Measurements from ENCODE around the gene COQ8B.
A peak's percentile ranks its signal among the peaks of the same experiment; 100 is the strongest.

COQ8B gene

DNA sequence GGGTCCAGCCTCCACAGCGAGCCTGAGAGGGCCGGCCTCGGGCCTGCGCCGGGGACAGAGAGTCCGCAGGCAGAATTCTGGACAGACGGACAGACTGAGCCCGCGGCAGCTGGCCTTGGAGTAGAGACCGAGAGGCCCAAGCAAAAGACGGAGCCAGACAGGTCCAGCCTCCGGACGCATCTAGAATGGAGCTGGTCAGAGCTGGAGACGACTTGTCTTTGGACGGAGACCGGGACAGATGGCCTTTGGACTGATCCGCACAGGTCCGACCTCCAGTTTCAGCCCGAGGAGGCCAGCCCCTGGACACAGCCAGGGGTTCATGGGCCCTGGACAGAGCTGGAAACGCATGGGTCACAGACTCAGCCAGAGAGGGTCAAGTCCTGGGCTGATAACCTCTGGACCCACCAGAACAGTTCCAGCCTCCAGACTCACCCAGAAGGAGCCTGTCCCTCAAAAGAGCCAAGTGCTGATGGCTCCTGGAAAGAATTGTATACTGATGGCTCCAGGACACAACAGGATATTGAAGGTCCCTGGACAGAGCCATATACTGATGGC is 716 bp upstream of the COQ8B start:
- DNase-seq, result no peak

- DNase-seq, result peak in 1 of 2 experiments; percentile 83
These were observed 630 bp downstream of the COQ8B start for GRCh38 chr19:40716031-40716481.

DNA sequence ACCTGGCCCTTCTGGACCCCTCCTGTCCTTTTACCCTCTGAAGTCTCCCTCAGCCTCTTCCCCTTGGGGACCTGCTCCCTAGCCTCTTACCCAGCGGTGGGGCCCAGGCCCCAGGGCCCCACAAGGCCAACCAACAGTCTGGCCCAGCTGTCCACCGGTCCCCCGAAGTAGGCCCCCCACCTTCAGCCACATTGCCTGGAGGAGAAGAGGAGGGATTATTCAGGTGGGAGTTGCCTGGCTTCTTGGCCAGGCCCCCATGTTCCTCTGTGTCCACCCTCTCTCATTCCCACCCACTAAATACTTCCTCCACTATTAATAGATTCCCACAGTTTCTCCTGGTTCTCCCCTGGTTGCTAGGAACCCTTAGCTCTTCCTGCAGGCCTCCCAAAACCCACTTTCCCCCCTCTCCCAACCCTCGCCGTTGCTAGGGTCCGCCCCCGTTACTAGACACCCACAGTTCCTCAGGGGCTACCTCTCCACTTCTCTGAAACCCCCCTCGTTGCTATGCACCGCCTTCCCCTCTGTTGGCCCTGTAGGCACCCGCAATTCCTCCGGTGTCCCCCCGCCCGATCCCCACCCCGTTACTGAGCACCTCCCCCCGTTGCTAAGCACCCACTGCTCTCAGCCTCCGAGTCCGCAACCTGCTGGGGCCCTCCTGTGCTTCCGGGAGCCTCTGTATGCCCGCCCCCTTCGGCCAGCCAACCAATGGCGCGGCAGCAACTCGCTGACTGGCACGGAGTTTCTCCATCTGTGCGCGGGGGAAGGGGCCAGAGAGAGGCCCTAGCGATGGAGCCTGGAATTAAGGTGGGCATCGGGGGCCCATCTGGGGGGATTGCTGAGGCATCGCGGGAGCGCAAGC is 2.0 kb downstream of the COQ8B start:
- DNase-seq, result peak; percentile 96 to 97

GRCh38 chr19:40713939-40714338 is 2.7 kb downstream of the COQ8B start:
- no peak for DNase-seq

DNA sequence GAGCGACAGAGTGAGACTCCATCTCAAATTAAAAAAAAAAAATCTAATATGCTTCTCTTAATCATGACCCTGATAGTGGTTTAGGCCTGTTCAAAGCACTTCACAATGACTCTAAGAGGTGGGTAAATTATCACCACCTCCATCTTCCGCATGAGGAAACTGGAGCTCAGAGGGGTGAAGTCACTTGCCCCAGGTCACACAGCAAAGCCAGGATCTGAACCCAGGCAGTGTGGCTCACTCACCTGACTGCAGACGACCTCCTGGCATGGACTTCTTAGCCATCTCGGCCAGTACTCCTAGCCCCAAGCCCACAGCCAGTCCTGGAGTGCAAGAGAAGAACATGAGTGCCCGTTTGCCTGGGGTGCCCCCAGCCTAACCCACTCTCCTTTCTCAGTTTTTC is 6.9 kb downstream of the COQ8B start:
- DNase-seq, result no peak

DNA sequence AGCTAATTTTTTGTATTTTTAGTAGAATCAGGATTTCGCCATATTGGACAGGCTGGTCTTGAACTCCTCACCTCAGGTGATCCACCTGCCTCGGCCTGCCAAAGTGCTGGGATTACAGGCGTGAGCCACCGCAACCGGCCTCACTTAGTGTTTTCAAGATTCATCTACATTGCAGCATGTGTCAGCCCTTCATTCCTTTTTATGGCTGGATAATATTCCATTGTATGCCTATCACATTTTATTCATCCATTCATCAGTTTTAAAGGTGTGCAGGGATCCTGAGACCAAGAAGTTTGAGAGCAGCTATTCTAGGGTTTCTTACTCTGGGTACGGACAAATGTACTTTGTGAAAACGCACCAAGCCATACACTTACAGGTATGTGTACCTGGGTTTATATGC is 9.1 kb downstream of the COQ8B start:
- DNase-seq, result no peak

GRCh38 chr19:40705950-40706619 is 10.6 kb downstream of the COQ8B start:
- no peak for DNase-seq

DNA sequence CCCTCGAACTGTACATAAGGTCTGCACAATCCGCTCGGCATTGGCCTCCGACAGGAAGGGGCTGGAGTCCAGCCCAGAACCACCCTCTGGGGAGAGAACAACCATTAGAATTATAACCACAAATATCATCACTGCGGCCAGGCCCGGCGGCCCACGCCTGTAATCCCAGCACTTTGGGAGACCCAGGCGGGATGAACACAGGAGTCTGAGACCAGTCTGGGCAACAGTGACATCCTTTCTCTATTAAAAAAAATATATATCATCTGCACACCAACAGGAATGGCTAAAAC is 11.4 kb downstream of the COQ8B start:
- no peak for DNase-seq

- DNase-seq, result no peak
These were observed 12.0 kb downstream of the COQ8B start for GRCh38 chr19:40704491-40705361.

GRCh38 chr19:40703029-40703755 is 13.5 kb downstream of the COQ8B start:
- no peak for DNase-seq

- DNase-seq, result no peak
These were observed 14.2 kb downstream of the COQ8B start for GRCh38 chr19:40702337-40703012.

DNA sequence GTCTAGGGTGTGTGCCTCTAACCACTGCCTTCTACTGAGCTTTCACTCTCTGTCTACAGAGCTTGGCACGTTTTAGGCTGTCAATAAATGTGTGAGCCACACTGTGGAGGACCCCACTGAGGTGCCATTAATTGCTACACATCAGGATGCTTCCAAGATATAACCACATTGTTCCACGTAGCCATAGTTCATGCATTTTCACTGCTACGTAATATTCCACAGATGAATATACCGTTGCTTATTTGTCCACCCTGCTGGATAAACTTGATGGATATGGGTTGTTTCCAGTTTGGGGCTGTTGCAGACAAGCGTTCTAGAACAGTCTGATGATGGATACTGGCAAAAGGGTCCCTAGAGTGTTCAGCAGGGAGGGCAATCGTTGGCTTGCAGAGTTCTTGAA is 14.9 kb downstream of the COQ8B start:
- DNase-seq, result no peak

DNA sequence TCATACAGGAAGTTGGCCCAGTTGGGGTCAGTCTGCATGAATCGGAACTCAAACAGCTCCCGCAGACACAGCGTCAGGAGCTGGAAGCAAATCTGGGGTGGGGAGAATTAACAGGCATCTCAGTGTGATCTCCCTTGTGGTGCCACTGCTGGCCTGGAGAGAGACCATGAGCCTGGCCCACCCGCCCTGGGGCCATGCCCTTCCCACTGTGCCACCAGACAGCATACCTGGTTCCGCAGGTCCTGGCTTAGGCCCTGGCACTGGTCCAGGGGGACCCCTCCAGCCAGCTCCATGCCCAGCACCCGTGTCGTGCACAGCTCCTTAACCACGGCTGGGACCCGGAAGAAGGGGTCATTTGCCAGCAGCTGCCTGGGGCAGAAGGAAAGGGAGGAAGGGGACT is 16.6 kb downstream of the COQ8B start:
- DNase-seq, result no peak

- no peak for DNase-seq
These were observed 19.7 kb downstream of the COQ8B start for GRCh38 chr19:40697007-40697406.

DNA sequence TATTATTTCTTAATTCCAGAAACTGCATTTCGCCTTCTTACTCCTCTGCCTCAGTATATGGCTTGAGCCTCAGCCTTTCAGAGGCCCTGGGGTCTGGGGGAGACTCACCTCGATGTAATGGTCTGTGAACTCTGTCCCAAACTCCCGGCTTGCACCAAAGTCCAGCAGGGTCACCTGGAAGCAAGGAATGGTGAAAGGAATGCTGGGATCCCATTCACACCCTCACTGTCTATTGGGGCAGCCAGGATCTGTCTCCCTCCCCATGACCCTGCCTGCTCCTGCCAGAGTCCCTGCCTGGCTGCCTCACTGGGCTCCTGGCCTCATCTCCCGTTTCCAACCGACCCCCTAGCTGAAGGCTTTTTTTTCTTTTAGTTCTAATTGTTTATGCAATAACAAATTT is 20.8 kb downstream of the COQ8B start:
- DNase-seq, result no peak

GRCh38 chr19:40693896-40694295 is 22.8 kb downstream of the COQ8B start:
- DNase-seq, result no peak

DNA sequence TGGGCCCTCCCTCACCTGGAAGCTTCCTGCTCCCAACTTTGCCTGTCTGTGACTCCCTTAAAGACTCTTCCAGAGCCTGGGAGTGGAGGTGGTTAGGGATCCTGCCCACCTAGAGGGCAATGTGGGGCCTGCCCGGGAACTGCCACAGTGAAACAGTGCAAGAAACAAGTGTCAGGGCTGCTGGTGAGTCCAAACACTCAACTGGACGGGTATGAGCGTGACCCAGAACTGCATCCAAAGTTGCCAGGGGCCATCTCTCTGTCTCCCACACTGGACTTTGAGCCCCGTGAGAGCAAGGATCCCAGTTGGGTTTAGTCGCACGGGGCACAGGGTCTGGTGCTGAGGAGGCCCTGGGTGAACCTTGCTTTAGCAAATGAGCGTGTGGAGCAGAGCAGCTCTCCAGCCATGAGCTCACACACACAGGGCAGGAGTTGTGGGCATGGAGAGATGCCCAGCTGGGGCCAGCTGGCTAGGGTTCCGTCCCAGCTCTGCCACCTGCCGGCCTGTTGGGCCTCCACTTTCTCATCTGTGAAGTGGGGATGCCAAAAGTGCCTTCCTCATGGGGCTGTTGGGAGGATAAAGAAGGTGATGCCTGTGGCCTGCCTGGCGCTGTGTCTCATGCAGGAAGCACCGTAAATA is 23.4 kb downstream of the COQ8B start:
- no peak for DNase-seq

- DNase-seq, result no peak
These were observed 24.5 kb downstream of the COQ8B start for GRCh38 chr19:40692212-40692551.

DNA sequence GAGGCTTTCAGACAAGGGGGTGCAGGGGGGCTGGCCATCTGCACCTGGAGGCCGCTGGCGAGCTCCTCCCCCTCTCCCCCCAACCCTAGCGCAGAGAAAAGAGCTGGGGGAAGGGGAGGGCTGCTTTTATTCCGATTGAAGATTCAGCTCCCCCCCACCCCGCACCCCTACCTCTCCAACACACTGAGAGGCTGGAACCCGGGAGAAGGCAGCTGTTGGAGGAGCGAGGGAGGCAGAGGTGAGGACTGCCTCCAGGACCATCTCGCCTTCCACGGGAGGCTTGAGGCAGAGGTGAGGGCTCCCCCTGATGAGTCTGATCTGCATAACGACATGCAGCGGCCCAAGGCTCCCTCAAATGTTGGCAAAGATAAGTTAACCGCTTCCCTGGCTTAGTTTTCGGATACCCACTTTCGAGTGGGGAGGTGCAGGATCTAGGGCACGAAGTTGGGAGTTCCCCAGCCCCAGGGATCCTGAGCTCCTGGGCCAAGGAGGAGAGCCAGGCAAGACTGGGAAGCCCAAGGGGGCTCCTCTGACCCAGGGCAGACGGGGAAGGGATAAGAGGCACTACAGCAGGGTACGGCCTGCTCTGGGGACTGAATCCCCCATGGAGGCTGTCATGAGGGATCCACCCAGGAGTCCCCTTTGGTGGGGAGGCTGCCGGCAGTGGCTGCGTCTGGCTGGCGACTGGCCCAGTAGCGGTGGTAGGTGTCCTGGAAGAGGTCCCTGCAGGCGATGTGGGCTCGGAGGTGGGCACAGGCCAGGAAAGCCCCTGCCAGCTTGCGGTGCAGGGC is 25.1 kb downstream of the COQ8B start:
- DNase-seq, result peak; percentile 35 to 41

- peak; percentile 93 to 94 for DNase-seq
These were observed 25.8 kb downstream of the COQ8B start for GRCh38 chr19:40690693-40691420.

Data from activated T-cell treated with anti-CD3 and anti-CD28 coated beads, Interleukin-2, amount 50 U/mL, for 48 hours (primary cell).